ENCODE measurements around the gene NAA15.

GRCh38 chr4:139301113-139301820 lies at the start of gene NAA15:
- TF ChIP-seq POLR2A (IDR thresholded peaks at IDR 0.05; ENCODE audit: low read depth, low read length) (peak; percentile 28), EZH2 (IDR thresholded peaks at IDR 0.05; ENCODE audit: borderline replicate concordance, low read depth, low read length, severe bottlenecking) (no peak), JUN (IDR thresholded peaks at IDR 0.05; ENCODE audit: borderline replicate concordance, insufficient read depth, insufficient read length, low read depth) (no peak), POLR2AphosphoS5 (IDR thresholded peaks at IDR 0.05; ENCODE audit: insufficient read depth, low read depth, low read length) (peak; percentile 72), GATA2 (IDR thresholded peaks at IDR 0.05; ENCODE audit: insufficient read depth, insufficient read length, low read depth, low read length) (no peak)
- TF ChIP-seq, protein P1, sequence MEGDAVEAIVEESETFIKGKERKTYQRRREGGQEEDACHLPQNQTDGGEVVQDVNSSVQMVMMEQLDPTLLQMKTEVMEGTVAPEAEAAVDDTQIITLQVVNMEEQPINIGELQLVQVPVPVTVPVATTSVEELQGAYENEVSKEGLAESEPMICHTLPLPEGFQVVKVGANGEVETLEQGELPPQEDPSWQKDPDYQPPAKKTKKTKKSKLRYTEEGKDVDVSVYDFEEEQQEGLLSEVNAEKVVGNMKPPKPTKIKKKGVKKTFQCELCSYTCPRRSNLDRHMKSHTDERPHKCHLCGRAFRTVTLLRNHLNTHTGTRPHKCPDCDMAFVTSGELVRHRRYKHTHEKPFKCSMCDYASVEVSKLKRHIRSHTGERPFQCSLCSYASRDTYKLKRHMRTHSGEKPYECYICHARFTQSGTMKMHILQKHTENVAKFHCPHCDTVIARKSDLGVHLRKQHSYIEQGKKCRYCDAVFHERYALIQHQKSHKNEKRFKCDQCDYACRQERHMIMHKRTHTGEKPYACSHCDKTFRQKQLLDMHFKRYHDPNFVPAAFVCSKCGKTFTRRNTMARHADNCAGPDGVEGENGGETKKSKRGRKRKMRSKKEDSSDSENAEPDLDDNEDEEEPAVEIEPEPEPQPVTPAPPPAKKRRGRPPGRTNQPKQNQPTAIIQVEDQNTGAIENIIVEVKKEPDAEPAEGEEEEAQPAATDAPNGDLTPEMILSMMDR (IDR thresholded peaks at IDR 0.05; ENCODE audit: extremely low read depth in 1 of 2, insufficient read depth in 1 of 2, low read depth in 1 of 2, low read length in 2 of 2), result no peak

Data from endothelial cell of umbilical vein (primary cell).